AG10803 (cell line): ENCODE data around the gene CDH23.
"Not testable (repeated sequence)": the region's sequence is repeated elsewhere in the genome, so short reads cannot be mapped to it uniquely, and the experiment has no call there.

ENCODE experiments used
- DNase-seq: peaks from one replicate; pipeline ENCODE4 v3.0.0; 2010; ENCODE audit warnings: low read depth
- H3K4me3 ChIP-seq: 2 replicates; pipeline ENCODE4 v1.5.1; 2011; ENCODE audit warnings: mild to moderate bottlenecking, low read length, control low read depth
- CTCF ChIP-seq: conservative IDR thresholded peaks from 2 replicates; pipeline ENCODE4 v1.5.1; 2011; ENCODE audit warnings: mild to moderate bottlenecking, low read length, control low read depth, inconsistent platforms

The CDH23 gene

GRCh38 chr10:71599518-71599917 is 202.8 kb downstream of the CDH23 start:
- TF ChIP-seq CTCF = no peak
- no peak for DNase-seq

GRCh38 chr10:71600242-71600641 is 203.5 kb downstream of the CDH23 start:
- not testable (repeated sequence) for H3K4me3 ChIP-seq, DNase-seq

More at GRCh38 chr10:71599518-71599917, 202.8 kb downstream of the CDH23 start:
- H3K4me3 ChIP-seq = no peak overlapping the region

GRCh38 chr10:71600849-71601248 is 204.1 kb downstream of the CDH23 start:
- H3K4me3 ChIP-seq = no peak overlapping the region
- peak; percentile 91 for DNase-seq
- TF ChIP-seq CTCF = no peak

- TF ChIP-seq CTCF = no peak
- H3K4me3 ChIP-seq = no peak overlapping the region
- DNase-seq = no peak
Measured at GRCh38 chr10:71601273-71601672, 204.6 kb downstream of the CDH23 start.

- no peak overlapping the region for H3K4me3 ChIP-seq
- TF ChIP-seq CTCF = no peak
Measured at GRCh38 chr10:71603150-71603549, 206.4 kb downstream of the CDH23 start.

GRCh38 chr10:71603754-71604153 is 207.0 kb downstream of the CDH23 start:
- H3K4me3 ChIP-seq = no peak overlapping the region
- TF ChIP-seq CTCF = no peak
- no peak for DNase-seq

More at GRCh38 chr10:71603150-71603549, 206.4 kb downstream of the CDH23 start:
- DNase-seq = no peak

- peak; percentile 21 for DNase-seq
- H3K4me3 ChIP-seq = no peak overlapping the region
- TF ChIP-seq CTCF = no peak
Measured at GRCh38 chr10:71604324-71605018, 207.8 kb downstream of the CDH23 start.
